Hypothalamus (tissue), 51 donors: Measurements from ENCODE around the gene AP2A2.

Experiments used
- DNase-seq, 51 donors: peaks; one replicate each; lab custom pipeline; 2025; lab: John Stamatoyannopoulos, UW

Gene AP2A2

DNA sequence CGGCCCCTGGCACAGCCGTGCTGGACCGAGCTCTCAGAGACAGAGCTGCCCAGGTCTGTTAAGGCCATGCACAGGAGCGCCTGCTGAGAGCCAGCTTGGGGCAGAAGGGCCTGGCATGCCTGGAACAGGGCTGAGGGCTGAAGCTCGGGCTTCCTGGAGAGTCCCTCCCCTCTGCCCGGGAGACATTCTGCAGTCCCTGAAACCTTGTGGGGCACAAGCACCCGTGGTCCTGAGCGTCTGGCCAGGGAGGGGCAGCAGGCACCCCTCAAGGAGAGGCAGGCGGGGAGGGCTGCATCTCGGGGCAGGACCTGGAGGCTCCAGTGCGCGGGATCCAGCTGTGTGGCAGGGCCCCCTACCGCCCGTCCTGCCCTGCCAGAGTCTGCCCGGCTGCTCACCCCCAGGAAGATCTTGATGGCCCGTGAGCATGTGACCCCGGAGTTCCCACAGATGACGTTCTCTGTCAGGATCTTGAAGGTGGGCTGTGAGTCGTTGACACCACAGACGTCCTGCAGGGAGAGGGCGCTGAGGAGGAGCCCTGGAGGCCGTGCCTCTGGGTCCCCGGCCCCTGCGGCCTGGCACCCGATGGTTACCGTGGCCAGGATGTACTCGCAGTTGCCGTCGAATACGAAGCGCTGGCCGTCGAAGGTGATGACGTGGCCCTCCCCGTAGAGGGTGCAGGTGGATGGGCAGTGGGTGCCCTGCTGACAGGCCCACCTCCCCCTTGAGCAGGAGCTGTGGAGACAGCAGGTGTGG, 99.9 kb downstream of the AP2A2 start:
- no peak for DNase-seq

DNA sequence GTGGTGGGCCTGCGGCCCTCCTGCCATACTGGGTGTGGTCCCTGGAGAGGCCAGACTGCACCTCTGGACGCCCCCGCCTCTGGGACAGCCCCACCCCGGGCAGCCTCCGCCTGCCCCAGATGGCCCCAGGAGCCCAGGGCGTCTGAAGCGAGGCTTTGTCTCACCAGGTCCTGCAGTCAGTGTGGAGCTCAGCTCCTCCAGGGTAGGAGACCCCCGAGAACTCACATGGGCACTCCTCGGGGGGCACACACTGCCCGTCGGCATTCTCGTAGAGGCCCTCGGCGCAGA, 100.4 kb downstream of the AP2A2 start:
- DNase-seq: no peak

DNA sequence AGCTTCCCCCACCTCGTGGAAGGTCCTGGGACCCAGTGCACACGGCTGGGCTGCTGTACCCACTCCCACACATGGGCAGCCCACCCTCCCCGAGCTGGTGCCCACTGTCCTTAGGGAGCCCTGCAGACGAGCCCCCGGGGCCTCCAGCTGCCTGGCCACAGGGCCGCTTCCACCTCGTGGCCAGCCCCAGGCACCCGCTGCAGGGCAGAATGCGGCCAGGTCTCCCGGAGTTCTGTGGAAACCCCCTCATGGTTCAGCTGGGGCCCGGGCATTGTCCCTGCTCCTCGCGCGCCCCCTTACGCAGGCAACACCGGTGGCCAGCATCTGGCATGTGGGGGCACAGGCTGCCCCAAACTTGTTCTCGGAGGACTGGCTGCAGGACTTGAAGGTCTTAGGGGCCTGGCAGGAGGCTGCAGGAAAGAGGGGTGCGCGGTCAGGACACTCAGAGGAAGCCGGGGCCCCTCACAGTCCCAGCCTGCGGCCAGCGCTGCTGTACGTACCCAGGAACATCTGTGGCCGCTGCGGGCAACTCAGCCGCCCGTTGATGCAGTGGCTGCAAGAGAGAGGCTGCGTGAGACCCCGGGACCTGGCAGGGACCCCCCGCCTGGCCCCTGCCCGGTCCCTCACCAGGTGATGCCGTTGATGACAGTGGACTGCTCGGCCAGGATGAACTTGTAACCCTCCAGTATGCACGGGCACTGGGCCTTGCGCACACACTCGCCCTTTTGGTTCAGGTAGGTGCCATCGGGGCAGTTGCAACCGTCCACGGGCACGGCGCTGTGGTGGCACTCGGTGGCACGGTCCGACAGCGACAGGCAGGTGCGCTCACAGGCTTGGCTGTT, 101.2 kb downstream of the AP2A2 start:
- DNase-seq: no peak

DNA sequence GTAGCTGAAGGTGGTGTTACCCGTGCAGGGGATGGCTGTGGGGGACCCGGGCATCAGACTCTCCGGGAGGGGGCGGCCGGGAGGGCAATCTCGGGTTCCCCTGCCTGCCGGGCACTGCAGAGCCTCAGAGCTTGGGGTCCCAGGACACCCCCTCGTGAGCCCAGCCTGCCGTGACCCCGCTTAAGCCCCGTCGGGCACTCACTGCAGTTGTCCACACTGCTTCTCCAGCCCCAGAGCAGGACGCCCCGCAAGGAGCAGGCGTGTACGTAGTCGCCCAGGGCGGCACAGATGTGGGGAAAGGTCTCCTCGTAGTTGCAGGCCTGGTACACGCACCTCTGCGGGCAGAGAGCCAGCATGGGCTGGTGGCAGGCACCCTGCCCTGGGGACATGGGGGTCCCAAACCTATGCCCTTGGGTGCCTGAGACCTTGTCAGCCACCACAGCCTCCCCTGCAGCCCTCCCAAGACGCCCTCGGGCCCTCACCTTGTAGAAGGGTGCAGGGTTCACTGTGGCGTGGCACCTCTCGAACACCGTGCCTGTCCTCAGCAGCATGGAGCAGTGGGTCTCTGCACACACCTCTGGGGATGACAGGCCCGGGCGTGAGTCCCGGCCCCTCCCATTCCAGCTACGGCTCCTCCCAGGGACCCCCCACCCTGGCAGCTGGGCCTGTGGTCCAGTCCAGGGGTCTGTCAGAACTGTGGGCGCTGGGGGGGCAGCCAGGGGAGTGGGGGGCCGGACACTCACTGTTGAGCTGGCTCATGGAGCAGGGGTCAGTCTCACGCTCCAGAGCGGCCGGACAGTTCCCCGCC, 102.0 kb downstream of the AP2A2 start:
- DNase-seq: no peak

DNA sequence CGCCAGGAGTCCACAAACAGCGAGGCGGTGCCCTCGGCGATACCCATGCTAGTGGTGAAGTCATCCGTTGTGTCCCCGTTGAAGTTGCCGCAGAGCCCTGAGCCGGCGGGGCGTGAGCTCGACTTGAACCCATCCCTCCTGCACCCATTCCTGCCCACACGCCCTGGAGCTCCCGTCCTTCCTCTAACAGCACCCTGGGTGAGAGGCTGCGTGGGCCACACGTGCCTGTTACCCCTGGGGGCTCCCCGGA, 102.5 kb downstream of the AP2A2 start:
- DNase-seq: no peak

DNA sequence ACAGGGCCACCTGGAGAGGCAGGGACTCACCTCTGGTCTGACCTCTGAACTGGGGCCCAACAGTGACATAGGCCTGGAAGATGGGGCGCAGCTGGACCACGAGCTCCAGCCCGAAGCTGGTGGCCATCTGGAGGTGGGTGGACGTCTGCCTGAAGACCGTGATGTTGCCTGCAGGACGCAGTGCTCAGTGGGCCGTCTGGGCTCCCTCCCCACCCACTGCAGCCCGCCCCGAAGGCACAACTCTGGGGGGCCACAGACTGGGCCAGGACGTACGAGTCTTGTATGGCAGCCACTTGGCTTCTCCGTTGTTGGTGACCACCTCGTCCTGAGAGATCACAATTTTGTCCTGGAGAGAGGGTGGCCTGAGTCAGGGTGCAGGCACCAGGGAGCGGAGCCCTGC, 102.9 kb downstream of the AP2A2 start:
- DNase-seq: no peak

DNA sequence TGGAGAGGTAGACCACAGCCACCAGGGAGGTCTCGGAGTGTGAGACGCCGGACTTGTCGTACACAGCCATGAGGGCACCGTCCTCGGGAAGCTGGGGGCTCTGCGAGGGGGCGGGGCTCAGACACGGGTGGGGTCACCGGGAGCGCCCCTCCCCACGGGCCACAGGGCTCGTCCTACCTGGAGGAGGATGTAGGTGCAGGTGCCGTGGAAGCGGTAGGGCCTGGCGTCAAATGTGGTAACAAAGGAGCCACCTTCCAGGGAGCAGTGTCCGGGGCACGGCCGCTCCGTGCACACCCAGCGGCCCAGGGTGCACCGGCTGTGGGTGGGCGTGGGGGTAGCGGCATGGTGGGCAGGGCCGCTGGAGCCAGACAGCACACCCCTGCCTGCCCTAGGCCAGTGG, 103.4 kb downstream of the AP2A2 start:
- DNase-seq: no peak

DNA sequence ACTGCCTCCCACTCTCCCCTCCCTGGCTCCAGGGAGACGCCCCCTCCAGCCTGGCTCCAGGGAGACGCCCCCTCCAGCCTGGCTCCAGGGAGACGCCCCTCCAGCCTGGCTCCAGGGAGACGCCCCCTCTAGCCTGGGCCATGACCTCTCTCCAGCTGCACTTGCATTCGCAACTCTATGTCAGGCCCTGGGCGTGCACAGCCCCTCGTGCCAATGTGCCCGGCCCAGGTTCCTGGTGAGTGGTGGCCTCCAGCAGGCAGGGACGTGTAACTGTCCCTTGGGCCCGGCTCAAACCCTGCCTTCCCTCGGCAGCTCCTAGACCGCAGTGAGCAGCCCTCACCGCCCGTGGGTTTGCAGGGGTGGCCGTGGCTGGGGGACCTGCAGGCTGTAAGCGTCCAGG, 104.0 kb downstream of the AP2A2 start:
- no peak for DNase-seq

DNA sequence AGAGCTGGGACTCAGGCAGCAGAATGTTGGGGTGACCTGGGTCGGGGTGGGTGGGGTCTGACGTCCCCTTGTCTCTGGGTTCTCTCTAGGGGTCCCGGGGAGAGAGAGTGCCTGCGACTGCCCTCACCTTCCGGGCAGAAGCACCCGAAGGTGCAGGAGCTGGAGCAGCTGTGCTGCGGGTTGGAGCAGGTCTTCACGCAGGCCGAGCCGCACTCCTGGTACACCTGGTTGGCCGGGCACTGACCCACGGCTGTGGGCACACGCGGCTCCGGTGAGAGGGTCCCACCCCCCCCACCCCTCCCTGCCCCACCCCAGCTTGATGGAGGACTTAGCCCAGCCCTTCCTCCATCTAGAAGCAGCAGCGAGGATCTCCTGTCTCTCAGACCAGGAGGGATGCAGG, 104.4 kb downstream of the AP2A2 start:
- no peak for DNase-seq

DNA sequence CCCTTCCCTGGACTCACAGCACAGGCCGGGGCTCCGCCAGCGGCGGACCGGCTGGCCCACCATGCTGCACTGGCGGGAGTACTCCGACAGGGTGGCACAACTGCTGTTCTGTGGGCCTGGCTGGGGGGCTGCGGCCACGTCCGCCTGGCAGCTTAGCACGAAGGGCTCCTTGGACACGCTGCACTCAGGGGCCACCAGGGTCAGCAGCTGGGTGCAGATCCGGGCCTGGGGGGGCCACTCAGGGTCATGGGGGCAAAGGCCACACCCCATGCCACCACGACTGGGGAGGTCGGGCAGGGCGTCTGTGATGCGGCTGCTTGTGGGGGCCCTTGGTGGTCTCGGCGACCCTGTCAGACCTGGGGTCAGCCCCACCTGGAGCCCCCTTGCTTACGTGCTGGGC, 104.9 kb downstream of the AP2A2 start:
- no peak for DNase-seq

DNA sequence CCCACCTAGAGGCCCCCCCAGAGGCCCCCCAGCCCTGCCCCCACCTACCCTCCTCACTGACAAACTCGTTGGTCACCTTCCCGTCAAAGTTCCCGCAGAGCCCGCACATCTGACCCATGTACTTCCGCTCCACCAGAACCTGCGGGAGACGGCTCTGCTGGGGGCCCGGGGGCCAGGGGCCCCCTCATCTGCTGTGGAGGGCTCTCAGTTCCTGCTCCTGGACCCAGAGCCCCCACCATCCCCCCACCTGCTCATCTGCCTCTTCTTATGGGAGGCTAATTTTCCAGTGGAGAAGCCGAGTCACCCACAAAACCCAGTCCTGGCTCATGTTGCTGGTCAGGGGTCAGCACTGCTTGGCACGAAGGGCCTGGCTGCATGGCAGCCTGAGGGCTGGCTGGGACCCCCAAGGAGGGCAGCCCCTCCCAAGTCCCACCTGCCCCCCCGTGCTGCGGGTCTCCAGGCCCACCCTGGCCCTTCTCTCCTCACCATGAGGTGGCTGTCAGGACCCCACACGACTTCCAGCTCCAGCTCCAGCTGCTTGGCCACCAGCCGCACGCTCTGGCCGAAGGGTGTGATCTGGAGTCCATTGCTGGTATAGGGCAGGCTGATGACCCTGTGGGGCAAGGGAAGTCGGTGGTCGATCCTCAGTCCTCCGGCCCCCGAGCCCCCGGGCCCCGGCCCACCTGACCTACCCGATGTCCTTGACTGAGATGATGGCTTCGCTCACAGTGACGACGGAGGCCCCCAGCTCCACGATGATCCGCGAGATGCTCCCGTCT, 105.6 kb downstream of the AP2A2 start:
- no peak for DNase-seq

DNA sequence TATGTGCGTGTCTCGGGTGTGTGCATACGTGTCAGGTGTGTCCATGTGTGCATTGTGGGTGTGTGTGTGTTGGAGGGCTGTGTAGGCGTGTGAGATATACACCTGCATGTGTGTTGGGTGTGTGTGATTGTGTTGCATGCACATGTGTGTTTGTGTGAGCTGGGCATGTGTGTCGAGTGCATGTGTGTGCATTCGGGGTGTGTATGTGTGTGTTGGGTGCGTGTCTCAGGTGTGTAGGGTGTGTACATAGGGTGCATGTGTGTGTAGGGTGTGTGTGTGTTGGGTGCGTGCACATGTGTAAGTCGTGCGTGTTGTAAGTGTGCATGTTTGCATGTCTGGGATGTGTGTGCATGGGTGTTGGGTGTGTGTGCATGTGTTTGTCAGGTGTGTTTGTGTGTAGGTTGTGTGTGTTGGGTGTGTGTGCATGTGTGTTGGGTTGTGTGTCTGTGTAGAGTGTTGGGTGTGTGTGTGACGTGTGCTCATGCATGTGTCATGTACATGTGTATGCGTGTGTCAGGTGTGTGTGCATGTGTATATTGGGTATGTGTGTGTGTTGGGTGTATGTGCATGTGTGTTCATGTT, 106.7 kb downstream of the AP2A2 start:
- no peak for DNase-seq

DNA sequence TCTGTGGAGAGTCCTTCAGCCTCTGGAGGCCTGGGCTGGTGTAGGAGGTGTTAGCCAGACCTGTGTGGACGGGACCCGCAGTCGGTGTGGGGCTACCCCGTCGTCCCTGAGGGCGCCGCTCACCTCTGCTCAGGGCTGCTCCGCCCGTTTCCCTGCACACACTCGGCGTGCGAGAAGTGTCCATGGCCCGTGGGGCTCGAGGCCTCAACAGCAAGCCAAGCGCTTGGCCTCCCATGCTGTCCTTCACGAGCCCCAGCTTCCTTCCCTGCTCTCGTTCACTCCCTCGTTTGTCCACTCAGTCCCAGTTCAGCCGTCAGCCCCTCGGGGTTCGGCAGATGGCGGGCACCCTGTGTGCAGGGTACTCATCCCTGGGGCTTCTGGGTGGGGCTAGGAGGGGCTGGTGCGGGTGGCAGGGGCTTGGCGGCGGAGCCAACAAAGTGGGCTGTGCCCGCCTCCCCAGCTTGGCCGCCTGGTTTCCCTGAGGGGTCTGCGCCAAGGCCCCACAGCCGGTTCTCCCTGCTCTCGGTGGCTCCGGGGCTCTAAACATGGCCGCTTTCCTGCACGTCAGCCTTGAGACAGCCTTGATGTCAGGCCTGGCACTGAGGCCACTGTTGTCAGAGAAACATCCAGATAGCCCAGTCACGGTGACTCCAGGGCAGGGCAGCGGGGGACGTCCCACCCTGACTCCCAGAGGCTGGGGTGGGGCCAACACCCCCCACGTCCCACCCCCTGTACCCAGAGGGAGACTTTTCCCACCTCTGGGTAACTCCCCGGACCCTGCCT, 107.5 kb downstream of the AP2A2 start:
- DNase-seq: no peak

DNA sequence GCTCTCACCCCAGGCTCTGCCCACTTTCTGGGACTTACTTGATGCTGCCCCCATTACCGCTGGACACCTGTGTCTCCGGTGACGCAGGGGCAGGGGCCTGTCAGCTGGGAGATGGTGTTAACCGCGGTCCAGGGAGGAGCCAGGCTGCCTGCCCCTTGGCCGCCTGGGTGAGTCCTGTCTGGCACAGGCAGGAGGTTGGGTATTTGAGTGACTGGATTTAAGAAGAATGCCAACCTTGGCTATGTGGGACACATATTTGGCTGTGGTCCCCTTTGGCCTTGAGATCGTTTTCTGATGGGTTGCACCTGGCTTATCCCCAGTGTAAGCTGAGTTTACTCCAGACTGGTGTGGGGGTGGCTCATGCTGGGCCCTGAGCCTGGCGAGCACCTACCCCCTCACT, 108.3 kb downstream of the AP2A2 start:
- no peak for DNase-seq

DNA sequence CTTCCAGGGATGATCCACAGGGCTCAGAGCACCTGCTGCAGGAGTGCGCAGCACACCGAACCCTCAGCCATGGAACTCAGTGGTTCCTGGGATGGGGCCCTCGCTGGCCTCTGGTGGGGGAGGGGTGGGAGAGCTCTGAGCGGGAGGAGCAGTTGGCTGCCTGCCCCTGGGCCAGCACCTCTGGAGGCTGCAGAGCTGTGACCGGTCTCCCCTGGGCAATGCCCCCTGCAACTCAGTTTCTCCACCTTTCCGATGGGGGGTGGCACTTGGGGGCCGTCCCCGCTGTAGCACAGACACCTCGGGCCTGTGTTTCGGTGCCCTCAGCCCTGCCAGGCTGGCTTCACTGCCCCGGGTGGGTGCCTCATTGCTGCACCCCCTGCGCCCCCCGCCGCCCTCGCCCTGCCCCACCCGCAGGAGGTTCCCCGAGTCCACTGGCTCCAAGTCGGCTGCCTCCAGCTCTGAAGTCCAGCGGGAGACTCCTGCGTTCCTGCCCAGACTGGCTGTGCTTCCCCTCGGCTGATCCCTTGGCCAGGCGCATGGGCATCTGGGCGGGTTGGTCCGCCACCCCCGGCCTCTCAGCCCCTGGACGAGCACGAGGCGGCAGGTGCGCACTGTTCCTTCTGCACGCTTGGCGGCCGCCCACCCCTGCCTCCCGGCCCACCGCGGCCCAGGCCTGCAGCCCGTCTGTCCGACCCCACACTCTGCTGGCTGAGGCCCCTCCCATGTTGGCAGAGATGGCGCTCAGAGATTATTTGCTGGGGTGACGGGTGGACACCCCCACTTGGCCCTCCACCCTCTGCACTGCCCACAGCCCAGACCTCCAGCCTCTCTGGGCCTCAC, 109.0 kb downstream of the AP2A2 start:
- no peak for DNase-seq

DNA sequence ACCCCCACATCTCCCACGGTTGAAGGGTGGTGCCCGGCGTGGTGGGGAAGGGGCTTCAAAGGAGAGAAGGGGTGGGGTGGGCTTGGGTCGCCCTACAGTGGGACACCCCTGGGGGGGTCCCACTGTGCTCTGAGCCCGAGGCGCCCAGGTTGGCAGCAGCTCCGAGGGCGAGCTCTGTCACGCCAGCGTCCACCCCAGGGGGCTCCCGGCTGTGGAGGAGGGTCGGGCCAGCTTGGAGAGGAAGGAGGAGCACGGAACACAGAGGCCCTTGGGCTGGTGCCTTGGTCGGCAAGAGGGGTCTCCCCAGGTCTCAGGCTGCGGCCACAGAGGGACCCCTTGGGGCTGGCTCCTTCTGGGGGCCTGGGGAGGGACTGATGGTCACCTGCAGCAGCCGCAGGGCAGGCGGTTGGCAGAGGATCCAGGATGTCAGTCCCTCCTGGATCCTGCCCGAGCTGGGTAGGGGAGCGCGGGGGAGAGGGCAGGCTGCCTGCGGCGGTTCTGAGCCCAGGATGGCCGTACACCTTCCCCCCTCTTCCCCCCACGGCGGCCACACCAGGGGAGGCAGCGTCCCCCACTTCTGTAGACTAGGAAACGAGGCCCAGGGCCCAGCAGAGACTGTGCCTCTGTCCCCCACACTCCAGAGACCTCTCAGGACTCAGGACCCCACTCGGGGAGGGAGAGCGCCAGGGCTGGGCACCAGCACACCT, 110.1 kb downstream of the AP2A2 start:
- no peak for DNase-seq

DNA sequence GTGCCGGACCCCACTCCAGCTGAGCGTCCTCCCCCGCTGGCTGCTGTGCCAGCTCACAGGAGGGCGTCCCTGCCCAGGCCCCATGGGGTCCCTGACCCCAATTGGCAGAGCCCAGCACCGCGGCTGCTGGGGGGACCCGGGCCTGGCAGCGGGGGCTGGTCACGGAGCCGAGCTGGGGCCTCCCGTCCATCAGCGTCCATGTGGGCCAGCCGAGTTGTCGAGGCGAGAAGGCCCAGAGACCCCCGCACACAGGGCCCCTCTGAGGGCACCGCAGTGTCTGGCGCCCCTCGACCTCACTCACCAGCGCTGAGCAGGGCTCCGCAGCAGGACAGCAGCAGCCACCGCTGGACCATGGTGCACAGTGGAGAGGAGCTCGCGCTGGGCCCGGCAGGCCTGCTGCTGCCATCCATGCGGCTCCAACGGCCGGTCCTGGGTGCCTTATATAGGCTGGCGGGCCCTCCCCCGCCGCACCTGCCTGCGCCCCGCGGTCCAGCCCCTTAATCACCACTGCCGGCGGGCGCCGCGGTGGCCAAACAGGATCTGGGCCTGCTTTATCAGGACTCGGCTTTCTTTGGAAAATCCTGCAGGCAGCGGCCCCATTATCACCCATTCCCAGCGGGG, 110.7 kb downstream of the AP2A2 start, which contains the start of gene MUC6:
TSS of gene MUC6 (minus strand) at position 416 of the 621 bp plus-strand sequence. CDS start at position 353, 63 bp downstream.
- DNase-seq: no peak

DNA sequence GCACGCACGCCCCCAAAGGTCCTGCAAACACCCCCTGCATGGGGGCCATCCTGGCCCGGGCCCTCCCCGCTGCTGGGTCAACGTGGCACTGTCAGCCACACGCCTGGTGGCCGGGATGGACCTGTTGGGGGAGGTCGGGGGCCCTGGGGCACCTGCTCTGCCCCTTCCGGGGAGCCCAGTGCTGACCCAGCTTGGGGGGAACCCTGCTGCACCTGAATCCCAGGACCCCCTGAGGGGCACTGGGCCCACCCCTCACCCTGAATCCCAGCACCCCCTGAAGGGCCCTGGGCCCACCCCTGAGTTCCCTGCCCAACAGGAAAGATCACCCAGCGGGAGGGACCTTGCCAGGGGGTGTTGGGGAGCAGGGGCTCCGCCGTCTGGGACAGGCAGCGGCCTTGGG, 111.3 kb downstream of the AP2A2 start:
- no peak for DNase-seq
